NCI-H510A (cell line): ENCODE data around the gene TACSTD2.
"Not testable (repeated sequence)": the region's sequence is repeated elsewhere in the genome, so short reads cannot be mapped to it uniquely, and the experiment has no call there.

Experiments
- DNase-seq: peaks from one replicate; lab custom pipeline; 2025; lab: John Stamatoyannopoulos, UW

Gene TACSTD2

DNA sequence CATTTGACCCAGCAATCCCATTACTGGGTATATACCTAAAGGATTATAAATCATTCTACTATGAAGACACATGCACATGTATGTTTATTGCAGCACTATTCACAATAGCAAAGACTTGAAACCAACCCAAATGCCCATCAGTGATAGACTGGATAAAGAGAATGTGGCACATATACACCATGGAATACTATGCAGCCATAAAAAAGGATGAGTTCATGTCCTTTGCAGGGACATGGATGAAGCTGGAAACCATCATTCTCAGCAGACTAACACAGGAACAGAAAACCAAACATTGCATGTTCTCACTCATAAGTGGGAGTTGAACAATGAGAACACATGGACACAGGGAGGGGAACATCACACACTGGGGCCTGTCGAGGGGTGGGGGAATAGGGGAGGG lies 13.3 kb downstream of the TACSTD2 start:
- DNase-seq = not testable (repeated sequence)

GRCh38 chr1:58561633-58562032 lies 15.4 kb downstream of the TACSTD2 start:
- DNase-seq = no peak

DNA sequence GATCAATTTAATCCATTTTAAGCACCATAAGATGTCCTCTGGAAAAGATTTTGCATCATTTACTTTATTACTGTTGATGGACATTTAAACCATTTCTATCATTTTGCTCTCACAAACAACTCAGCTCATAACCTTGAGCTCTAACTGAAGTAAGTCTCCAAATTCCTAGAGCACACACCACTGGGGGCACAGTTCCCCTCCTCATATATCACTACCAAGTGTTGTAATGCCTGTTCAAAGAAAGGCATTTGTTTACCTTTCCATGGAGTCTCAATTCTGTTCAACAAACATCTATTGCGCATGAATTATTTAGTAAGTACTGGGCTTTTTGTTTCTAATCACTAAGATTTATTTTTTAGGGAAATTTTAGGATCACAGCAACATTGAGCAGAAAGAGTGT lies 21.7 kb downstream of the TACSTD2 start:
- DNase-seq = no peak

GRCh38 chr1:58551186-58552140 lies 25.6 kb downstream of the TACSTD2 start:
- DNase-seq = no peak

GRCh38 chr1:58549291-58549690 lies 27.8 kb downstream of the TACSTD2 start:
- DNase-seq = not testable (repeated sequence)

DNA sequence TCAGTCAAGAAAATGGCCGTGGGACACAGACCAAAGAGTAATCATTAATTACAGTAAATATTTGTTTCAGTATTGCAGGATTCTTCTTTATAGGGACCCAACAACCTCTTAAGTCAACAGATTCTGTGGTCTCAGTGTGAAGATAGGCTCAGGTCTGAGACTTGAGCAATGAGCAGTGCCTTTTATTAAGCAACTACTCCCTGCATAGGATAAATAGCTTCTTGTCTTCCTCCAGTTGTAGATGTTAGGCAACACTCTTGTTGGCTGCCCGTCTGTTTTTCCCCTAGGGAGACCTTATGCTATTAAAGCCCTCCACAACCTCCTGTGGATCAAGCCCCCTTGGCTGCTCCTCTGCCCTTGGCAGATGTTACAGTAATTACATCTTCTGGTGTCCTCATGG lies 28.7 kb downstream of the TACSTD2 start:
- no peak for DNase-seq

DNA sequence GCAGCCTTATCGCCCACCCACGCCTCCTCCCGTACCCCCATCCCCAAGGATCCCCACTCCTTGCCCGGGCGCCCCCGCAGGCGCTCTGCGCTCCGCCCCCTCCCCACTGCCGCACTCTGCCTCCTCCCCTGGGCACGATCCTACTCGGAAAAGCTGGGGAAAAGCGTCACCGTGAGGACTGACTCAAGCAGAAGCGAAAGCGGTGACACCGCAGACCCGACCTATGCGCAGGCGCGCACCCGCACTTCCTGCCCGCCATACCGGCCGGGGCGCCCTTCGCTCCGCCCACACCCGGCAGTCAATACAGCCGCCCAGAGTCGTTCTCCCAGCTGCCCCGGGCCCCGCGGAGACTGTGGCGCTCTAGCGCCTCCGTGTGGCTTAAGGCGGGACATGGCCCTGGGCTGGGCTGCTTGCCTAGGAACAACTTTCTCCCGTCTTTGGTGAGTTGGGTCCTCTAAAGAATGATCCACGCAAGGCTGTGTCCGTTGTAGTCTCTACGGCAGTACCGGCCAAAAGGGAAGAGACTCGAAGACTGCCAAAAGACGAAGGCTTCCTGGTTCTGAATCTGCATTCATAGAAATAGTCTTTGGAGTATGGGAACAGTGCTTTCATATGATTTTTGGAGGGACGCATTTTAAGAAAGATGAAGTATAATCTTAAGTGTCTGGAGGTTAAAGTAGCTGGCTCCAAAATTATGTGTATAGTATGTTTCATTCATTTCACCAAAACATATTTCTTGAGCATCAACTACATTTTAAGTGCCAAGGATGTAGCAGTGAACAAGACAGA lies 30.3 kb downstream of the TACSTD2 start, which contains the start of gene OMA1:
Gene OMA1 (minus strand): TSS at position 207 of the 789 bp plus-strand sequence. CDS start 7,432 bp downstream, outside the sequence.
- peak; percentile 91 for DNase-seq

- peak; percentile 55 for DNase-seq
Measured at GRCh38 chr1:58545591-58546519, 31.2 kb downstream of the TACSTD2 start.

GRCh38 chr1:58543260-58543659 lies 33.8 kb downstream of the TACSTD2 start:
- no peak for DNase-seq

DNA sequence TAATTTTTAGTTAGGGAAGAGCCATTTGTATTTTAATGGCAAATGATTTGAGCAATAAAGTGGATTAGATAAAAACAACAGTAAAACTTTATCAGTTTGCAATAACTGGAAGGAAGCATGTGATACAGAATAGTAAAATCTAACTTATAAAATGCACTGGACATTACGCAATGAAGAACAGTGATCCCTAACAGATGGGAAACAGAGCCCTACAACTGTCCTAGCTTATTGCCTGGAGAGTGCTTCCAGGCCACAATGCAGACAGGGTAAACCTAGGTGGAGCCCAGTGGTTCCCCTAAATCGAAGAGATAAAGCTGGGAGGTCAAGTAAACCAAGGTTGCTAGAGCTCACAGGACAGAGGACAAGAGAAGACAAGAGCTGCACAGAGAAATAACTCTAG lies 37.5 kb downstream of the TACSTD2 start:
- DNase-seq = no peak

DNA sequence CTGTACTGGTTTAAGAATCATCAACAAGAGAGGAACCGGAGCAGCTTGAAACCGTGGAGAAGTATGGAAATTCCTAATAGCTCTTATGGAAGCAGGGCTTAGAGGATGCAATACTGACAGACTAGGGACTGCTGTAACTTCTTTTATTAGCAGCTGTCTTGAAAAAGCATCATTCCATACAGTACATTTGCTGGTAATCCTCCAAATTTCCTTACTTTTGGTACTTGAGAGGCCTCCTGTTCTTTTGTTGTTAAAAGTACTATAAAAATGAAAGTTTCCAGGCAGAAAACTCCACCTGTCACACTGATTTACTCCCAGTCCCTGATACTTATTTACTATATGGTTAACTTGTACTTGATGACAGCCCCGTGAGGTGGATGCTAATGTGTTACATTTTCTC lies 38.2 kb downstream of the TACSTD2 start:
- DNase-seq = no peak

DNA sequence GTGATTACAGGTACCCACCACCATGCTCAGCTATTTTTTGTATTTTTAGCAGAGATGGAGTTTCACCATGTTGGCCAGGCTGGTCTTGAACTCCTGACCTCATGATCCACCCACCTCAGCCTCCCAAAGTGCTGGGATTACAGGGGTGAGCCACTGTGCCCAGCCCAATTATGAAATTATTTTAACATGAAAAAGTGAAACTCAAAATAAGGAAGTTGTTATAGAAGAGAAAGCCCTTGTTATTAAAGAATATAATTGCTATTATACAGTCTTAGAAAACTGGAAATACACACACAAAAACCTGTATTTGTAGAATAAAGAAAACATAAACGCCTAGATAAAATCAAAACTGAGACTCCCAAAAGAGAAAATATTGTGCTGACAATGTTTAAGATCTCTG lies 45.2 kb downstream of the TACSTD2 start:
- not testable (repeated sequence) for DNase-seq

GRCh38 chr1:58529284-58529683 lies 47.8 kb downstream of the TACSTD2 start:
- no peak for DNase-seq

GRCh38 chr1:58528518-58528917 lies 48.5 kb downstream of the TACSTD2 start:
- DNase-seq = no peak
